HepG2 (cell line): Measurements from ENCODE around the gene NUDT1. TPM values are rescaled to one million over a fixed set of nuclear protein-coding genes. Genes with fewer than 3 reads are reported as not detected.

ENCODE experiments used
- ATAC-seq: fragments of 200-7000 bp; cut with Tn5 transposase; 3 replicates; pipeline ENCODE4 v1.9.1; 2020; ENCODE audit warnings: mild to moderate bottlenecking, moderate library complexity
- BruUV-seq: library from RNA; stranded (reverse); fragments of 400-500 nt; replicated peaks from 2 replicates; lab custom pipeline; 2021; lab: Mats Ljungman, UMichigan
- CTCF ChIA-PET: fragments of 300-600 bp; formaldehyde crosslinking; extraction: SDS; loops from one replicate; lab custom pipeline; 2021; ENCODE audit warnings: low total read pairs, inconsistent platforms, low intra/inter-chr PET ratio; lab: Yijun Ruan, JAX
- POLR2A ChIA-PET: fragments of 350-600 bp; sonication (Branson Sonifier 250); formaldehyde crosslinking; loops from one replicate; lab custom pipeline; 2020; ENCODE audit warnings: antibody characterized with exemption, inconsistent platforms; lab: Yijun Ruan, JAX
- DNase-seq: peaks from one replicate; pipeline ENCODE4 v3.0.0-alpha.2; 2015; ENCODE audit warnings: low spot score
- FAIRE-seq: peaks from 3 replicates; lab custom pipeline; 2011; peaks lifted over from hg19 to GRCh38; lab: Jason Lieb, UNC
- H2AFZ ChIP-seq: one replicate; pipeline ENCODE4 v1.6.1; 2011; ENCODE audit warnings: low read length, inconsistent platforms
- H3K27ac ChIP-seq: fragments of 300-600 bp; 3 replicates; pipeline ENCODE4 v1.8.0; 2011; ENCODE audit warnings: mixed run types, mild to moderate bottlenecking, mixed read lengths, low read length, inconsistent platforms; ENCODE audit not compliant: insufficient read depth; ENCODE audit errors: extremely low read length
- H3K27me3 ChIP-seq, 2 experiments: fragments of 200-600 bp in 1 of 2; 2 replicates in 1 of 2; 3 replicates in 1 of 2; pipeline versions ENCODE4 v1.6.0 to v1.8.0; 2011; ENCODE audit warnings: low read length in 2 of 2, mild to moderate bottlenecking in 2 of 2, moderate library complexity in 2 of 2, inconsistent platforms in 1 of 2; ENCODE audit not compliant: insufficient read depth in 2 of 2, control insufficient read depth in 1 of 2
- H3K36me3 ChIP-seq, 2 experiments: fragments of 200-600 bp in 1 of 2; replicated peaks in 1 of 2; 2 replicates in 1 of 2; 3 replicates in 1 of 2; pipeline versions ENCODE4 v1.5.1 to v1.8.0; 2011; ENCODE audit warnings: low read length in 2 of 2, inconsistent platforms in 1 of 2; ENCODE audit not compliant: insufficient read depth in 2 of 2, control insufficient read depth in 1 of 2
- H3K4me1 ChIP-seq: 2 replicates; pipeline ENCODE4 v1.5.1; 2012; ENCODE audit warnings: low read length, inconsistent platforms; ENCODE audit not compliant: insufficient read depth
- H3K4me2 ChIP-seq: 2 replicates; pipeline ENCODE4 v1.6.0; 2011; ENCODE audit warnings: low read depth, low read length, inconsistent platforms
- H3K4me3 ChIP-seq, 3 experiments: fragments of 200-600 bp in 1 of 3; sonication (generic), shearing (Covaris generic) in 1 of 3; replicated peaks in 1 of 3; 2 replicates each; pipeline ENCODE4 v1.5.1; 2011 to 2016; ENCODE audit warnings: low read length in 3 of 3, inconsistent platforms in 2 of 3, low read depth in 2 of 3, mild to moderate bottlenecking in 2 of 3, control low read depth in 1 of 3, mixed read lengths in 1 of 3; ENCODE audit not compliant: insufficient read depth in 1 of 3
- H3K79me2 ChIP-seq: one replicate; pipeline ENCODE4 v1.6.1; 2011; ENCODE audit warnings: low read length, inconsistent platforms; ENCODE audit not compliant: insufficient read depth
- H3K9ac ChIP-seq: 2 replicates; pipeline ENCODE4 v1.6.0; 2011; ENCODE audit warnings: mild to moderate bottlenecking, low read depth, low read length, inconsistent platforms; ENCODE audit not compliant: insufficient read depth
- H3K9me3 ChIP-seq: 2 replicates; pipeline ENCODE4 v1.5.1; 2012; ENCODE audit warnings: mild to moderate bottlenecking, low read length
- H4K20me1 ChIP-seq: 2 replicates; pipeline ENCODE4 v1.6.0; 2011; ENCODE audit warnings: inconsistent platforms, mild to moderate bottlenecking, low read length, moderate library complexity; ENCODE audit not compliant: insufficient read depth
- AGO2 ChIP-seq: fragments of 200-400 bp; formaldehyde crosslinking; optimal IDR thresholded peaks from 2 replicates; pipeline ENCODE3; 2017; ENCODE audit warnings: mild to moderate bottlenecking, low read depth, low read length, moderate library complexity
- ARNTL ChIP-seq: sonication (generic); formaldehyde crosslinking; IDR thresholded peaks from 2 replicates; pipeline ENCODE4 v1.4.0; 2020; ENCODE audit warnings: mild to moderate bottlenecking, missing genetic modification reagents
- DNMT3B ChIP-seq: conservative IDR thresholded peaks from 2 replicates; pipeline ENCODE4 v1.6.1; 2016; ENCODE audit warnings: missing biosample characterization, control low read depth
- HOXA3 ChIP-seq: sonication (generic); formaldehyde crosslinking; IDR thresholded peaks from 2 replicates; pipeline ENCODE4 v1.5.0; 2020; ENCODE audit warnings: missing genetic modification reagents
- MAFK ChIP-seq, 2 experiments: IDR thresholded peaks in 1 of 2; conservative IDR thresholded peaks in 1 of 2; 2 replicates each; pipeline ENCODE4 v1.6.1; 2011; ENCODE audit warnings: improper control_type of control experiment in 2 of 2, low read length in 2 of 2
- NFIC ChIP-seq: IDR thresholded peaks from 2 replicates; pipeline ENCODE4 v1.6.1; 2012; ENCODE audit warnings: mild to moderate bottlenecking, low read length, inconsistent platforms
- ZFP37 ChIP-seq: sonication (generic); formaldehyde crosslinking; IDR thresholded peaks from 2 replicates; pipeline ENCODE4 v1.4.0; 2020; ENCODE audit warnings: missing genetic modification reagents, borderline replicate concordance
- ZNF619 ChIP-seq: sonication (generic); formaldehyde crosslinking; IDR thresholded peaks from 2 replicates; pipeline ENCODE4 v1.4.0; 2020; ENCODE audit warnings: mild to moderate bottlenecking, missing genetic modification reagents
- ZNF737 ChIP-seq: sonication (generic); formaldehyde crosslinking; IDR thresholded peaks from 2 replicates; pipeline ENCODE4 v1.5.0; 2020; ENCODE audit warnings: missing genetic modification reagents, mild to moderate bottlenecking, borderline replicate concordance
- WGBS: methylation state at CpG from one replicate; pipeline ENCODE4 v1.1.6; 2017; ENCODE audit warnings: low lambda C conversion rate; 5-methylcytosine and 5-hydroxymethylcytosine counted together
- in situ Hi-C: cut with HindIII; loops from 2 replicates; pipeline ENCODE4 v1.10.0; 2017; ENCODE audit warnings: low pct_unique_long_range_greater_than_20kb; ENCODE audit not compliant: extremely low pct_ligation_motif_present
- intact Hi-C: fragments of 100-400 bp; cut with micrococcal nuclease; formaldehyde crosslinking; loops from one replicate; pipeline ENCODE4 v1.10.0; 2022; ENCODE audit not compliant: unreplicated experiment
- polyA plus RNA-seq, 8 experiments: library from polyadenylated mRNA; depleted of rRNA in 3 of 8; stranded (reverse) in 7 of 8; unstranded in 1 of 8; fragments of >200 nt; fragmentation: Illumina TruSeq in 4 of 8; extraction: Trizol in 4 of 8; gene quantifications; 2 replicates each; pipeline versions ENCODE4 v1.2.1 to v1.2.3, GENCODE V29; 2011 to 2016; ENCODE audit warnings: low read depth in 4 of 8, missing spikeins in 1 of 8, mixed read lengths in 1 of 8; ENCODE audit not compliant: insufficient read depth in 1 of 8
- total RNA-seq, 5 experiments: library from RNA; depleted of rRNA; stranded (reverse); fragments of >200 nt; fragmentation: Illumina TruSeq; extraction: Trizol; gene quantifications; 2 replicates each; pipeline ENCODE4 v1.2.3, GENCODE V29; 2016; ENCODE audit warnings: low read depth in 1 of 5

The NUDT1 gene
- total and polyA plus RNA-seq, 2 of the 13 experiments (the other 11 are each of a cell fraction or from before 2014, with no cell fraction given) = 9.1 to 26.8 TPM

DNA sequence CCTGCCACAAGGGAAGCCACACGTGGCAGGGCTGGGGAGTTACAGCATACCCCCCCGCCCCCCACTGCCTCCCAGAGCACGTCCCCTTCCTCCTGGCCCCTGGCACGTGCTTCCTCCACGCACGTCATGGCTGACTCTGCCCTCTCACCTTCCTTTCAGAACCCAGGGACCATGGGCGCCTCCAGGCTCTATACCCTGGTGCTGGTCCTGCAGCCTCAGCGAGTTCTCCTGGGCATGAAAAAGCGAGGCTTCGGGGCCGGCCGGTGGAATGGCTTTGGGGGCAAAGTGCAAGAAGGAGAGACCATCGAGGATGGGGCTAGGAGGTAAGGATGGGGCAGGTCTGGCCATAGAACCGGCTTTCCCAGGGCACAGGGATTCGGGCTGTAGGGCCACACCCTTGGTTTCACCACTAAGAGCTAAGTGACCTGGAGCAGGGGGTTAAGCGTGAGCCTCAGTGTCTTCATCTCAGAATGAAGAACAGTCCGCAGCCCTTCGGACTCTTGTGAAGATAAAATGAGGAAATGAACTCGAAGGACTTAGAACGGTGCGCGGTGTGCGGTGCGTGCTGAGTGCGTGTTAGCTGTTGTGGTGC lies 2.5 kb downstream of the NUDT1 start (continued):
- TF ChIP-seq HOXA3 (CRISPR knock-in tag) (no peak), NFIC (no peak), MAFK (conservative IDR thresholded peaks at IDR 0.05 in 1 of 2, IDR thresholded peaks at IDR 0.05 in 1 of 2; ENCODE audit: low read length in 2 of 2) (no peak)

GRCh38 chr7:2245883-2246675 lies 4.1 kb downstream of the NUDT1 start:
- intact Hi-C loops = loop anchor here (10.0 kb wide), 1 partner anchor 69 kb away; the partner anchor contains the start of gene SNX8
- Histone ChIP-seq H3K4me2 (no peak overlapping the region), H2AFZ (no peak overlapping the region), H4K20me1 (no peaks in the 10 kb centered on the region), H3K4me1 (peaks cover 28% of the 10 kb centered on the region), H3K27me3 (no peaks in the 10 kb centered on the region; a peak in 1 of 5 replicates), H3K9ac (no peak overlapping the region), H3K27ac (no peak overlapping the region), H3K9me3 (no peaks in the 10 kb centered on the region), H3K79me2 (peaks cover 8% of the 10 kb centered on the region), H3K4me3 (no peak overlapping the region), H3K36me3 (no peaks in the 10 kb centered on the region)
- POLR2A ChIA-PET = no interaction called here
- whole genome bisulfite sequencing = 76% methylated on average over 19 of the region's 22 CpGs
- TF ChIP-seq DNMT3B (CRISPR knock-in tag) (no peak), ZNF619 (no peak), AGO2 (peak; percentile 43), ZFP37 (no peak), ARNTL (no peak), ZNF737 (CRISPR knock-in tag) (no peak)
- in situ Hi-C loops = no loop called here
- DNase-seq = no peak
- no peak for ATAC-seq
- CTCF ChIA-PET = interaction anchor here (1.8 kb wide), 1 partner anchor 102 kb away, joined by 12 read pairs; no protein-coding TSS in a partner anchor
- no TSS peak for BruUV-seq
- FAIRE-seq = no peak
